Activated T-cell treated with anti-CD3 and anti-CD28 coated beads for 4 hours (primary cell): ENCODE measurements around the gene ACER2.
A peak's percentile ranks its signal among the peaks of the same experiment; 100 is the strongest.
"Not testable (repeated sequence)": the region's sequence is repeated elsewhere in the genome, so short reads cannot be mapped to it uniquely, and the experiment has no call there.

Source experiments
- DNase-seq: peaks from one replicate; pipeline ENCODE4 v3.0.0-alpha.2; 2020

Gene ACER2

DNA sequence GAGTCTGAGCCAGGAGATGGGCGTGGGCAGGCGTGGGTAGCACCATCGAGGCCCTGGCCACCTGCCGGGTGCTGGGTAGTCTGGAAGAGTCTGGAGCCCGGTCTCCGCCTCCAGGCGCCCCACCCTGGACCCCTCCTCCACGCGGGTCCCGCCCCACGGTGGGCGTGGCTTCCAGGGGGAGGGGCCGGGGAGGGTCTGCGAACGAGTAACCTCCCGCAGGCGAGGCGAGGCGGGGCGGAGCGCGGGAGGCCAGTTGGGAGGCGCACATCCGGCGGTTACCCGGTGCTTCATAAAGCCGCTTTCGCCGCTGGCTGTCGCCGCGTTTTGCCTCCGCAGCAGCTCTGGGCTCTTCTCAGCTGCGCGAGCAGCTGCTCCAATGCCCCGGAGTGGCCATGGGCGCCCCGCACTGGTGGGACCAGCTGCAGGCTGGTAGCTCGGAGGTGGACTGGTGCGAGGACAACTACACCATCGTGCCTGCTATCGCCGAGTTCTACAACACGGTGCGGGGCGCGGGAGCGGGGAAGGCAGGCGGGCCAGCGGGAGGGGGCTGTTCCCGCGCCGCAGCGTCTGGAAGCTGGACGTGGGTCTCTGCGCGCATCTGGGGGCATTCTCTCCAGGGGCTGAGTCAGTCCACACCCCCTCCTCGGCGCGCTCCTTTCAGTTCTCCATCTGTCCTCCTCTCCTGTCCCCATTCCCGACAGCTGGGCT, at the start of gene ACER2:
TSS of gene ACER2 (plus strand) at position 317 of the 708 bp plus-strand sequence. CDS start at position 393, 76 bp downstream.
- DNase-seq = peak; percentile 98

DNA sequence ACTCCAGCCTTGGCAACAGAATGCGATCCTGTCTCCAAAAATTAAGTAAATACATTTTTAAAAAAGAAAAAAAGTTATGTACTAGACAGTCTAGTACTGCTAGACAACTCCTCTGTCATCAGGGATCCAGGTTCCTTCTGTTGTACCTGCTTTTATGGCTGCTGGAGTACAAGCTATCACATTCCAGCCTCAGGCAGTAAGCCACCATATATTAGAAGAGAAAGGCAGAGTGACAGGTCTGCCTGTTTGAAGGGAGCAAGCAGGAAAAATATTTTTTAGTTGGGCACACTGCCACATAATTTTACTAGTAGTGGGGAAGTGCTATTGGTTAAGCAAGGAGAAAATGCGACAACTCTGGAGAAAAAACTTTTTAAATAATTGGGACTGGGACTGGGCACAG, 39.7 kb upstream of the ACER2 start:
- DNase-seq = no peak

GRCh38 chr9:19371942-19372341, 36.9 kb upstream of the ACER2 start:
- no peak for DNase-seq

- DNase-seq = no peak
These were observed 36.2 kb upstream of the ACER2 start for GRCh38 chr9:19372567-19372966.

DNA sequence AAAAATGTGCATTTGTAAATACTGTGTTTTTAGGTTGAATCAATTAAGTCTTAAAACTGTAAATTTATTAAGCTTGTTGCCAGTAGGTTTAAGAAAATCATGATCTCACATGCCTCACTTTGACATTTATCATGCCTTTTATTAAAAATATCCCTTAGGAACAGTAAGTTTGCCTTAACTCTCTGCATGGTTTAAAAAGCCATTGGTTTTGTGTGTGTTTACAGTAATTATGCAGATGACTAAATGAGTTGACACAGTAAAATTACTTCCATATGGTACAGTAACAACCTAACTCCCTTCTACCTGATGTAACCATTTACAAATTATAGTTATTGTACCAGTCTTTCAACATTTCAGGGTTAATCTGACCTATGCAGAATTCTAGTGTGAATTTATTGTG, 35.3 kb upstream of the ACER2 start:
- DNase-seq = no peak

DNA sequence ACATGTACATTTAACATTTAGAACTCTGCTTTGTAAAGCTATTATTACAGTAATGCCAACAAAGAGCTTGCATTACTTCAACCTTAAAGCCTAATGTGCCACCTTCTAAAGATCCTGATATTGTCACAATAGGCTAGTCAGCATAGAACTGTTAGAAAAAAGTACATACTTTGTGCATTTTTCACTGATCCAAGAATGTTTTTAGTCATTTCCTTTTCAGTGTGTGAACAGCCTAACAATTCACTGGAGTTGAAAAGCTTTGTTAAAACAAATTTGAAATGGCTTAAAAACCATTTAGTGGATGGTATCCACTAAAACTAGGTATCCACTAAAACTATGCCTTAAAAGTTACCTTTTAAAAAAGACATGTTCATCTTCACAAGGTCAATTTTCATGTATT, 33.3 kb upstream of the ACER2 start:
- no peak for DNase-seq

- no peak for DNase-seq
These were observed 31.9 kb upstream of the ACER2 start for GRCh38 chr9:19376931-19377330.

DNA sequence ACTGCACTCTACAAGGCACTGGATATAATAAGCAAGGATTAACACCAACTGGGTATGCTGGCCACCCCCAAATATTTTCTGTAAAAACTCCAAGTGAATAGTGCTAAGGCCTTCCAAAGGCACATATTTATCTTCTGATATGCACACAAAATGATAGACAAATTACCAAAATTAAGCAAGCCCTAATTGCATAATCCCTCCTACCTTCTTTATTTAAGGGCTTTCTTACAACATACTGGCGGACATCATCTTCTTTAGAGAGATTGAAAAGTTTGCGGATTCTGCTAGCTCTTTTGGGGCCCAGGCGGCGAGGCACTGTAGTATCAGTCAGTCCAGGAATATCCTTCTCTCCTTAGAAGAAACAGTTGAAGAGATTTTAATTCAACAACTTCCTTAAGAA, 30.6 kb upstream of the ACER2 start:
- no peak for DNase-seq

- no peak for DNase-seq
These were observed 30.2 kb upstream of the ACER2 start for GRCh38 chr9:19378647-19379046.

DNA sequence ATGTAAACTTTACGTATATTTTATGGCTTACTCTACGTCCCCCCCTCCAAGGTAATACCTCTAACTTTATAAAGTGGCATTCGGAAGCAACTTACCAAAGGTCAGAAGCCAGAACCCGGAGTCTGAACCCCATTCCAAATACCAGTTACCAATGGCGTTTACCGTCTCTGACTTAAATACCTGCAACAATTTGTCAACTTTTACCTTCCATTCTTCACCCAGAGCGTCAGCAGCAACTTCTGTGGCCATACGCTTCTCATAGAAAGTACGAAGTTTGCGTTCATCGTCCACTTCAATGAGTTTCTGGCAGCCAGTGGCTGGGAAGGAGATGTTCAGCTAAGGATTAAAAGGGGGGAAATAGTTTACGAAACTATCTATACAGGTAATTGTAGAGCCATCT, 29.5 kb upstream of the ACER2 start:
- no peak for DNase-seq

DNA sequence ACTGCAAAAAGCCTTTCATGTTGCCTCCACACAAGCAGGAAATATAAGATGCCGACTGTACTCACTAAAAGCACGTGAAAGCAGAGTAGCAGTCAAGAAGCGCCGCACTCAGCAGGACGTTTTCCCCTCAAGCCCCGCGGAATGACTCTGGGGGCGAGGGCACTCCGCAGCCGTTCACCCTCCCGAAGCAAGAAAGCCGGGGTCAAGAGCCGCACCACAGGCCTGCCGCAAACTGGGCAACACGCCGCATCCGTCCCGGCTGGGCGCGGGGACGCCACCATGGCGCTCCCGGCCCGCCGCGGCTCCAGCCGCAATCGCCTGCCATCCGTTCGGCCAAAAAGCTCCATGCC, 29.1 kb upstream of the ACER2 start:
- peak; percentile 33 for DNase-seq

- no peak for DNase-seq
These were observed 28.1 kb upstream of the ACER2 start for GRCh38 chr9:19380826-19381075.

DNA sequence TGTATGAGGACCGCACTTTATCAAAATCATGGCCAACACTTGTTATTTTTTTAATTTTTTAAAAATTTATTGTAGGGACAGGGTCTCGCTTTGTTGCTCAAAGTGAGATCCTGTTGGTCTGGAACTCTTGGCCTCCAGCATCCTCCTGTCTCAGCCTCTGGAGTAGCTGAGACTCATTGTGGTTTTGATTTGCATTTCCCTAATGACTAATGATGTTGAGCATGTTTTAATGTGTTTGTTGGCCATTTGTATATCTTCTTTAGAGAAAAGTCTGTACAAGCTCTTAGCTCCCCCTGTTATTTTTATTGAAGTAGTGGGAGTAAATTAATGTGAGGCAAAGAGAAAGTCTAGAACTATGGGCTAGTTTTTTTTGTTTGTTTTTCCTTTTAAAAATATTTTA, 27.2 kb upstream of the ACER2 start:
- DNase-seq = no peak

DNA sequence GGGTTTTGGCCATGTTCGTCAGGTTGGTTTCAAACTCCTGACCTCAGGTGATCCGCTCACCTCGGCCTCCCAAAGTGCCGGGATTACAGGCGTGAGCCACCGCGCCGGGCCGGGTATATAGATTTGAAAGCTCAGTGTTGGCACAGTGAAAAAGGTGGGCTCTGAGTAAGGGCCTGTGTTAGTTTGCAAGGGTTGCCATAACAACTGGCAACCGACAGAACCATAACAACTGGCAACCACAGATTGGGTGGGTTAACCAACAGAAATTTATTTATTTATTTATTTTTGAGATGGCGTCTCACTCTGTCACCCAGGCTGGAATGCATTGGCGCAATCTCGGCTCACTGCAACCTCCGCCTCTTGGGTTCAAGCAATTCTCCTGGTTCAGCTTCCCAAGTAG, 23.6 kb upstream of the ACER2 start:
- not testable (repeated sequence) for DNase-seq

- DNase-seq = no peak
These were observed 22.9 kb upstream of the ACER2 start for GRCh38 chr9:19385786-19386501.

DNA sequence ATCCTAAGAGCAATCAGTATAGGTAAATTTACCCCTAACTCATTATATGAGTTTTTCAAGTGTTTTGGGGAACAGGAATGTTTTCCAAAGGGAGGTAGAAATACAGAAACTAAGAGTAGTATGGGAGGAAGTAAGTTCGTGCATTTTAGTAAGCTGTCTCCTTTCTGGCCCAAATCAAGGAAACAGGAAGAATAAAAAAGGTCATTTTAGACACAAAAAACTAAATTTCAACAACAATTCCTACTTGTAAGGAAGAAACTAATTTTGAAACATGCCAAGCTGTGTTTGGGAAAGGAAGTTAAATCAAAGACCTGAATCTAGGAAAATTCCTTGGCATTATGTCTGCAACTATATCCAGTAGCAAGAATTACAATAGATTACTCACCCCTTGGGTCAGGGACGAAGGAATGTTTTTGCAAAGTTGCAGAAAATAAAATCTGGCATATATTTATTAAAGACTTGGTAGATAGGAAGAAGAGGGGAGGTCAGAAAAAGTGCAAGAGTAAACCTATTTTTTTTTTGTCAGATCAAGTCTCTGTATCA, 22.2 kb upstream of the ACER2 start:
- DNase-seq = no peak

GRCh38 chr9:19387317-19387716, 21.5 kb upstream of the ACER2 start:
- DNase-seq = no peak

DNA sequence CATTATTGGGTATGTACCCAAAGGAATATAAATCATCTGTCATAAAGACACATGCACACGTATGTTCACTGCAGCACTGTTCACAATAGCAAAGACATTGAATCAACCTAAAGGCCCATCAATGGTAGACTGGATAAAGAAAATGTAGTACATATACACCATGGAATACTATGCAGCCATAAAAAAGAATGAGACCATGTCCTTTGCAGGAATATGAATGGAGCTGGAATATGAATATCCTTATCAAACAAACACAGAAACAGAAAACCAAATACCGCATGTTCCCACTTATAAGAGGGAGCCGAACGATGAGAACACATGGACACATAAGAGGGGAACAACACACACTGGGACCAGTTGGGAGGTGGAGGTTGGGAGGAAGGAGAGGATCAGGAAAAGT, 19.3 kb upstream of the ACER2 start:
- DNase-seq = not testable (repeated sequence)

DNA sequence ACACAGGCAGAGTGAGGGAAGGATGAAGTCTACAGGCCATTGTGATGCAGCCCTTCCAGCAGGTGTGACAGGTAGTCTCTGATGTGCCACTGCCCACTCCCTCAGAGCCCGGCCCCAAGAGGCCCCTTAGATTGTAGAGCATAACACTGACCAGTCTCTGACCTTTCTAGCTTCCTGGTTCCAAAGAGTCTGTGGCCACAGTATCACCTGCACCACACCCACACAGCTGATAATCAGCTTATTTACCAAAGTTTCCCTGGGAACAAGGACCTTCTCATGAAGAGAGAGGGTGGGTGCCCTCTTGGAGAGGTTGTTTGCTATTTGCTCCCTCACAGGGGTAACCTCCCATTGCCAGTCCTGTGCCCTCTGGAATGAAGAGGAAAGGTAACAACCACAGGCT, 11.0 kb upstream of the ACER2 start:
- DNase-seq = no peak

DNA sequence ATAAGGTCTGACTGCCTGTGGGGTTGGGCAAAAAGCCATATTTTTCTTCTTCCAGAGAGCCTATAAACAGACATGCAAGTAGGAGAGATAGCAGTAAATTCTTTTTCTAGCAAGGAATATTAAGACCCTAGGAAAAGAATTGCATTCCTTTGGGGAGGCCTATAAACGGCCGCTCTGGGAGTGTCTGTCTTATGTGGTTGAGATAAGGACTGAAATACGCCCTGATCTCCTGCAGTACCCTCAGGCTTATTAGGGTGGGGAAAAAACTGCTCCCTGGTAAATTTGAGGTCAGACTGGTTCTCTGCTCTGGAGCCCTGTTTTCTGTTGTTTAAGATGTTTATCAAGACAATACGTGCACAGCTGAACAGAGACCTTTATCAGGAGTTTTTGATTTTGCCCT, 5.6 kb upstream of the ACER2 start:
- DNase-seq = not testable (repeated sequence)

DNA sequence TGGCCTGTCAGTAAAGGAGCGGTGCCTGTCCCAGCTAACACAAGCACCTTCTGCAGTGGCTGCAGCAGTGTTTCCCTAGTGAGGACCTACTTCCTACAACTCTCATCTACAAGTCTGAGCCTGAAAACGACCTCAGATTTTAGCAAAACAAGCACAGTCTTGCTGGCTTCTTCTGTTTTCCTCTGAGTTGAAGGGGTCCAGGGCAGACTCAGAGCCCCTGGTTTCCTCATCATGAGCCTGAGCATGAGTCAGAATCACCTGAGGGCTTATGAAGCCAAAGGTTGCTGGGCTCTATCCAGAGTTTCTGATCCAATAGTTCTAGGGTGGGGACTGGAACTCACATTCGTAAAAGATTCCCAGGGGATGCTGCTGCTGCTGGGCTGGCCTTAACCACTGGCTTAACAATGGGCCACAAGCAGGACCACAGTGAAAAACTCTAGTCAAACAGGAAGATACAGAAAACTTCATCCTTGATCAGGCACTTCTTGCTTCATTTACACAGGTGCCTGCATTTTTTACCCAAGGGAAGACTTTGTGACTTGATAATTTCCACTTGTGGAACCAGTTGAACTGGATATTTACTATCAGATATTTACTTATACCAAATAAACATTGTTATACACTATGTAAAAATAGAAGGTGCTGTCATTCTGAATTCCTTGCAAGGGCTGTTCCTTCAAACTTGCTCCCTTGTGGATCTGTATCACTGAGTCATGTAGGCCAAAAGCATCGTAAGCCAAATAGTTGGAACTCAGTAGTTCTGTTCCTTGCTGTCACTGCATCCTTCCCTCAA, 4.3 kb upstream of the ACER2 start:
- DNase-seq = no peak

GRCh38 chr9:19405771-19406170, 3.0 kb upstream of the ACER2 start:
- no peak for DNase-seq

- DNase-seq = peak; percentile 0
These were observed 505 bp upstream of the ACER2 start for GRCh38 chr9:19408316-19408692.
